Testis (tissue), 3 donors: ENCODE results near the gene TNRC18. TPM values are rescaled to one million over a fixed set of nuclear protein-coding genes. Genes with fewer than 3 reads are reported as not detected.
"Not testable (repeated sequence)": the region's sequence is repeated elsewhere in the genome, so short reads cannot be mapped to it uniquely, and the experiment has no call there.

Experiments
- DNase-seq: peaks from one replicate; pipeline ENCODE4 v3.0.0-alpha.2; 2019
- H3K27ac ChIP-seq, 2 donors: fragments of 200-600 bp; sonication (generic); one replicate each; pipeline ENCODE4 v1.5.1; 2019
- H3K27me3 ChIP-seq: fragments of 200-600 bp; sonication (generic); one replicate; pipeline ENCODE4 v1.5.1; 2019
- H3K36me3 ChIP-seq: fragments of 200-600 bp; sonication (generic); one replicate; pipeline ENCODE4 v1.5.1; 2017; ENCODE audit warnings: low read depth; ENCODE audit errors: missing control alignments
- H3K4me1 ChIP-seq: fragments of 200-600 bp; sonication (generic); one replicate; pipeline ENCODE4 v1.5.1; 2019
- H3K4me3 ChIP-seq, 2 donors: fragments of 200-600 bp; sonication (generic); one replicate each; pipeline ENCODE4 v1.5.1; 2017 to 2019
- H3K9me3 ChIP-seq: fragments of 200-600 bp; sonication (generic); one replicate; pipeline ENCODE4 v1.5.1; 2017
- POLR2A ChIP-seq: fragments of 450-650 bp; IDR thresholded peaks from one replicate; pipeline ENCODE4 v1.6.1; 2017; ENCODE audit warnings: antibody characterized with exemption, mild to moderate bottlenecking, moderate library complexity
- WGBS, 2 donors: methylation state at CpG; one replicate each; pipeline ENCODE4 v1.1.5; 2018; 5-methylcytosine and 5-hydroxymethylcytosine counted together
- intact Hi-C: fragments of 100-400 bp; cut with DNase I; formaldehyde crosslinking; loops from one replicate; pipeline ENCODE4 v1.15.1; 2023; ENCODE audit warnings: low total_unique reads
- polyA plus RNA-seq: library from polyadenylated mRNA; stranded (reverse); fragments of 350-450 nt; fragmentation: Illumina TruSeq; extraction: RNeasy Lipid Tissue Mini Kit (QIAGEN cat#74804); gene quantifications from one replicate; pipeline ENCODE4 v1.2.3, GENCODE V29; 2014; ENCODE audit warnings: low read depth, low replicate concordance; ENCODE audit not compliant: insufficient read depth
- total RNA-seq, 2 donors: library from RNA; depleted of rRNA; stranded (reverse); fragments of >200 nt; gene quantifications; one replicate each; pipeline ENCODE4 v1.2.3, GENCODE V29; 2016
- TF ChIP-seq, protein P1 (sequence below), 3 experiments: fragments of 450-650 bp in 2 of 3; fragments of 200-600 bp in 1 of 3; sonication (generic) in 1 of 3; IDR thresholded peaks; one replicate each; pipeline ENCODE4 v1.5.1; 2016 to 2019; ENCODE audit warnings: antibody characterized with exemption in 3 of 3, mild to moderate bottlenecking in 2 of 3, moderate library complexity in 1 of 3

The TNRC18 gene
- total and polyA plus RNA-seq, 3 donors from 2014 or later = 56.2 to 128 (median 117) TPM

DNA sequence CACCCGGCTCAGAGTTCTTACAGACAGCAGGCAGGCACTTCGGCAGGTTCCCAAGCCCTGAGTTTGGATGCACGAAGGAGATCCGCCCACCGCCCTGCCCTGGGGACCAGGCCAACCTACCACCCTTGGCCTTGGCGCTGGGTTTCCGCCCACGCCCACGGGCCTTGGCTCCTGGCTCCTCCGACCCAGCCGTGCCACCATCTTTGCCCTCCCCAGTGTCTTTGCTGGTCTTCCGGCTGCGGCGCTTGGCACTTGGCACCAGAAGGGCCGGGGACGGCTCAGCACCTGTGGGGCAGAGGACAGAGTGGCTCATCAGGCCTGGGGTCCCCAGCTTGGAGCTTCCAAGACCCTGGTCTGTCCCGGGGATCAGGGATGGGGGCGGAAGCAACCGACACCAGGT is 108.8 kb downstream of the TNRC18 start:
- 85 to 95% methylated on average over 4 to 18 of the region's 19 CpGs for WGBS, 2 donors
- no peak for TF ChIP-seq POLR2A
- TF ChIP-seq, protein P1, sequence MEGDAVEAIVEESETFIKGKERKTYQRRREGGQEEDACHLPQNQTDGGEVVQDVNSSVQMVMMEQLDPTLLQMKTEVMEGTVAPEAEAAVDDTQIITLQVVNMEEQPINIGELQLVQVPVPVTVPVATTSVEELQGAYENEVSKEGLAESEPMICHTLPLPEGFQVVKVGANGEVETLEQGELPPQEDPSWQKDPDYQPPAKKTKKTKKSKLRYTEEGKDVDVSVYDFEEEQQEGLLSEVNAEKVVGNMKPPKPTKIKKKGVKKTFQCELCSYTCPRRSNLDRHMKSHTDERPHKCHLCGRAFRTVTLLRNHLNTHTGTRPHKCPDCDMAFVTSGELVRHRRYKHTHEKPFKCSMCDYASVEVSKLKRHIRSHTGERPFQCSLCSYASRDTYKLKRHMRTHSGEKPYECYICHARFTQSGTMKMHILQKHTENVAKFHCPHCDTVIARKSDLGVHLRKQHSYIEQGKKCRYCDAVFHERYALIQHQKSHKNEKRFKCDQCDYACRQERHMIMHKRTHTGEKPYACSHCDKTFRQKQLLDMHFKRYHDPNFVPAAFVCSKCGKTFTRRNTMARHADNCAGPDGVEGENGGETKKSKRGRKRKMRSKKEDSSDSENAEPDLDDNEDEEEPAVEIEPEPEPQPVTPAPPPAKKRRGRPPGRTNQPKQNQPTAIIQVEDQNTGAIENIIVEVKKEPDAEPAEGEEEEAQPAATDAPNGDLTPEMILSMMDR (IDR thresholded peaks at IDR 0.05) = no peak
- no peak for DNase-seq
- intact Hi-C loops = no loop called here
- H3K4me1 ChIP-seq = peaks cover 6% of the 10 kb centered on the region
- H3K27me3 ChIP-seq = no peaks in the 10 kb centered on the region
- H3K27ac ChIP-seq = no peak overlapping the region
- H3K36me3 ChIP-seq = no peaks in the 10 kb centered on the region
- H3K4me3 ChIP-seq = no peak overlapping the region
- H3K9me3 ChIP-seq = no peaks in the 10 kb centered on the region

GRCh38 chr7:5313076-5313885 is 110.4 kb downstream of the TNRC18 start:
- H3K27me3 ChIP-seq, H3K36me3 ChIP-seq, intact Hi-C loops, H3K9me3 ChIP-seq, H3K4me1 ChIP-seq, H3K4me3 ChIP-seq: not testable (repeated sequence)
- peak overlapping the region in 1 of 2 donors; percentile 50 for H3K27ac ChIP-seq
- 60 to 82% methylated on average over 23 to 37 of the region's 48 CpGs for WGBS, 2 donors
- DNase-seq = peak; percentile 79

- 66 to 69% methylated on average over 23 to 28 of the region's 46 CpGs for WGBS, 2 donors
- peak; percentile 33 for DNase-seq
- H3K36me3 ChIP-seq, H3K4me1 ChIP-seq, H3K27me3 ChIP-seq, H3K4me3 ChIP-seq, H3K9me3 ChIP-seq, H3K27ac ChIP-seq, intact Hi-C loops: not testable (repeated sequence)
These were observed 111.2 kb downstream of the TNRC18 start for GRCh38 chr7:5312276-5313070.

- H3K4me1 ChIP-seq = peaks cover 6% of the 10 kb centered on the region
- no peaks in the 10 kb centered on the region for H3K36me3 ChIP-seq
- H3K4me3 ChIP-seq = no peak overlapping the region
- no peaks in the 10 kb centered on the region for H3K27me3 ChIP-seq
- 95% methylated on average over 14 to 16 of the region's 16 CpGs for WGBS, 2 donors
- H3K9me3 ChIP-seq = no peaks in the 10 kb centered on the region
- DNase-seq = no peak
- TF ChIP-seq, protein P1 (IDR thresholded peaks at IDR 0.05) = no peak
- no peak for TF ChIP-seq POLR2A
- no peak overlapping the region for H3K27ac ChIP-seq
- intact Hi-C loops = no loop called here
These were observed 112.7 kb downstream of the TNRC18 start for GRCh38 chr7:5310822-5311405.

DNA sequence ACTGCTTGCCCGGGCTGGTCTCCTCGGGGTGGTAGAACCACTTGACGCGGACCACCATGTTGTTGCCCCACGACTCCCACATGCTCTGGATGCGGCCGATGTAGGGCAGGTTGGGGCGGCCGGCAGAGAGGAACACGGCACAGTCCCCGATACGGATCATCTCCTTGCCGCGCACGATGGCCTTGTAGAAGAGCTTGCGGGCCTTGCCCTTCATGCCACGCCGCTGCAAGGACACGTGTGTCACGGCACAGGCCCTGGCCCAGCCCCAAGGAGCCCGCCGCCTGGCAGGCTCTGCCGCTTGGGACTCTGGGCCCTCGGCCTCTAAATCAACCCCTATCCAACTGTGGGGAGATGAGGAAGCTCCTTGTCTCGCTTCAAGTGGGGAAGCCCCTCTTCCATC is 114.5 kb downstream of the TNRC18 start:
- no peak for DNase-seq
- Histone ChIP-seq H3K4me1 (peaks cover 6% of the 10 kb centered on the region), H3K4me3 (no peak overlapping the region), H3K27ac (no peak overlapping the region), H3K27me3 (no peaks in the 10 kb centered on the region), H3K36me3 (no peaks in the 10 kb centered on the region), H3K9me3 (no peaks in the 10 kb centered on the region)
- 93 to 96% methylated on average over 2 to 25 of the region's 25 CpGs for WGBS, 2 donors
- TF ChIP-seq POLR2A = no peak
- TF ChIP-seq, protein P1 (IDR thresholded peaks at IDR 0.05) = no peak
- intact Hi-C loops = no loop called here

GRCh38 chr7:5307221-5308142 is 116.2 kb downstream of the TNRC18 start:
- intact Hi-C loops, H3K9me3 ChIP-seq, H3K4me3 ChIP-seq, H3K27me3 ChIP-seq, H3K4me1 ChIP-seq, DNase-seq, H3K36me3 ChIP-seq, H3K27ac ChIP-seq: not testable (repeated sequence)
- whole genome bisulfite sequencing, 2 donors = 90 to 92% methylated on average over 22 to 39 of the region's 39 CpGs

- H3K4me1 ChIP-seq, DNase-seq, H3K36me3 ChIP-seq, intact Hi-C loops, H3K9me3 ChIP-seq, H3K27me3 ChIP-seq, H3K27ac ChIP-seq, H3K4me3 ChIP-seq: not testable (repeated sequence)
- 95% methylated on average over 9 of the region's 9 CpGs; no CpG with 5 or more reads in 1 of the 2 donors for whole genome bisulfite sequencing, 2 donors
These were observed 118.6 kb downstream of the TNRC18 start for GRCh38 chr7:5305050-5305449.
